ENCODE results near the gene FARP1.

FARP1 gene

GRCh38 chr13:98447130-98447529 is 304.2 kb downstream of the FARP1 start:
- Histone ChIP-seq H3K36me3 (peaks cover 54% of the 10 kb centered on the region), H3K4me1 (ENCODE audit: control insufficient read depth in 1 of 2, insufficient read depth in 1 of 2, low read depth in 1 of 2, low read length in 1 of 2) (peaks cover 9 to 11% of the 10 kb centered on the region in 2 experiments), H3K9me3 (no peaks in the 10 kb centered on the region), H3K4me3 (ENCODE audit: low read depth in 1 of 2, low read length in 1 of 2) (no peak overlapping the region), H3K27ac (no peak overlapping the region), H3K27me3 (no peaks in the 10 kb centered on the region)
- TF ChIP-seq CTCF (IDR thresholded peaks at IDR 0.05): no peak

GRCh38 chr13:98447881-98448641 is 305.2 kb downstream of the FARP1 start:
- Histone ChIP-seq H3K27ac (no peak overlapping the region), H3K27me3 (no peaks in the 10 kb centered on the region), H3K4me3 (ENCODE audit: low read depth in 1 of 2, low read length in 1 of 2) (no peak overlapping the region), H3K36me3 (peaks cover 63% of the 10 kb centered on the region), H3K4me1 (ENCODE audit: control insufficient read depth in 1 of 2, insufficient read depth in 1 of 2, low read depth in 1 of 2, low read length in 1 of 2) (peaks cover 9 to 11% of the 10 kb centered on the region in 2 experiments), H3K9me3 (no peaks in the 10 kb centered on the region)
- TF ChIP-seq CTCF (IDR thresholded peaks at IDR 0.05): no peak

GRCh38 chr13:98448642-98448928 is 305.7 kb downstream of the FARP1 start:
- Histone ChIP-seq H3K4me3 (ENCODE audit: low read depth in 1 of 2, low read length in 1 of 2) (no peak overlapping the region), H3K27ac (no peak overlapping the region), H3K9me3 (no peaks in the 10 kb centered on the region), H3K4me1 (ENCODE audit: control insufficient read depth in 1 of 2, insufficient read depth in 1 of 2, low read depth in 1 of 2, low read length in 1 of 2) (peaks cover 9 to 11% of the 10 kb centered on the region in 2 experiments), H3K27me3 (no peaks in the 10 kb centered on the region), H3K36me3 (peaks cover 69% of the 10 kb centered on the region)
- TF ChIP-seq CTCF (IDR thresholded peaks at IDR 0.05): no peak

- H3K36me3 ChIP-seq: peaks cover 76% of the 10 kb centered on the region
- no peak overlapping the region for H3K27ac ChIP-seq
- no peaks in the 10 kb centered on the region for H3K27me3 ChIP-seq
- H3K4me3 ChIP-seq (ENCODE audit: low read depth in 1 of 2, low read length in 1 of 2): no peak overlapping the region
- peaks cover 9 to 11% of the 10 kb centered on the region in 2 experiments for H3K4me1 ChIP-seq (ENCODE audit: control insufficient read depth in 1 of 2, insufficient read depth in 1 of 2, low read depth in 1 of 2, low read length in 1 of 2)
- TF ChIP-seq CTCF (IDR thresholded peaks at IDR 0.05): no peak
- H3K9me3 ChIP-seq: no peaks in the 10 kb centered on the region
These were observed 306.4 kb downstream of the FARP1 start for GRCh38 chr13:98449273-98449672.

GRCh38 chr13:98450026-98450425 is 307.1 kb downstream of the FARP1 start:
- Histone ChIP-seq H3K27me3 (no peaks in the 10 kb centered on the region), H3K36me3 (peaks cover 83% of the 10 kb centered on the region), H3K4me1 (ENCODE audit: control insufficient read depth in 1 of 2, insufficient read depth in 1 of 2, low read depth in 1 of 2, low read length in 1 of 2) (peaks cover 5 to 8% of the 10 kb centered on the region in 2 experiments), H3K4me3 (ENCODE audit: low read depth in 1 of 2, low read length in 1 of 2) (no peak overlapping the region), H3K27ac (no peak overlapping the region), H3K9me3 (no peaks in the 10 kb centered on the region)
- no peak for TF ChIP-seq CTCF (IDR thresholded peaks at IDR 0.05)

All from neutrophil (primary cell).